ENCODE data around the gene TSGA10IP.

DNA sequence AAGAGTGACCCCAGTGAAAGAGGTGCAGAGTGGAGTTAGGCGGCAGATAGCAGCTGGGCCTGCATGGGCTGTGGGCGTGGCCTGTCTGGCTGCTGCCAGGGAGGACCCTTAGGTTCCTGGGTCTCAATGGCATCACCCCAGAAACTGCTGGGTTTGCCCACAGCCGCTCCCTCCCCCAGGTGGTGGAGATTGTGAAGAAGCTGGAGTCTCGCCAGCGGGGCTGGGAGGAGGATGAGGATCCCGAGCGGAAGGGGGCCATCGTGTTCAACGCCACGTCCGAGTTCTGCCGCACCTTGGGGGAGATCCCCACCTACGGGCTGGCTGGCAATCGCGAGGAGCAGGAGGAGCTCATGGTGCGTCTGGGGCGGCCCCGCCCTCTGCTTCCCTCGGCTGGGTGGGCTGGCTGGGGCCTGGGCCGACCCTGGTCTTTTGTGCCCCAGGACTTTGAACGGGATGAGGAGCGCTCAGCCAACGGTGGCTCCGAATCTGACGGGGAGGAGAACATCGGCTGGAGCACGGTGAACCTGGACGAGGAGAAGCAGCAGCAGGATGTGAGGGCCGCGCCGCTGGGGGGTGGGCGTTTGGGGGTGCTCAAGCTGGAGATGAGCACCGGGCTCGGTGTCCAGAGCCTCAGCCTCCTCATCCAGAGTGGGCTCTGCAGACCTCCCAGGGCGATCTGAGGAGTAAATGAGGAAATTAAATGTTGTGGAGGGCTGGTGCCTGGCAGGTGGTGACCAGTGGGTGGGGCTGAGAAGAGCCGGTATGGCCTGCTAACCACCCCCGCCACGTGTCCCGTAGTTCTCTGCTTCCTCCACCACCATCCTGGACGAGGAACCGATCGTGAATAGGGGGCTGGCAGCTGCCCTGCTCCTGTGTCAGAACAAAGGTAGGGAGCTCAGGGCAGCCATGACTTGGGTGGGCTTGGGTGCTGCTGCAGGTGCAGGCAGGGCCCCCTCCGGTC, 31.2 kb downstream of the TSGA10IP start:
- TF ChIP-seq ZNF274 (IDR thresholded peaks at IDR 0.05; ENCODE audit: low read depth, low read length) = no peak
- TF ChIP-seq YY1 (IDR thresholded peaks at IDR 0.05; ENCODE audit: insufficient read depth, insufficient read length) = no peak
